H9 (cell line): ENCODE data around the gene USP4. TPM values are rescaled to one million over a fixed set of nuclear protein-coding genes. Genes with fewer than 3 reads are reported as not detected.
"Not testable (repeated sequence)": the region's sequence is repeated elsewhere in the genome, so short reads cannot be mapped to it uniquely, and the experiment has no call there.

ENCODE experiments used
- DNase-seq: peaks from one replicate; pipeline ENCODE4 v3.0.0-alpha.2; 2017
- H2AFZ ChIP-seq: one replicate; pipeline ENCODE4 v1.6.1; 2013; ENCODE audit warnings: mild to moderate bottlenecking, low read length, control low read depth, moderate library complexity
- H2AK5ac ChIP-seq: 2 replicates; pipeline ENCODE4 v1.6.1; 2013; ENCODE audit warnings: low read length, control low read depth, mixed read lengths; ENCODE audit not compliant: insufficient read length
- H2BK120ac ChIP-seq: one replicate; pipeline ENCODE4 v1.6.1; 2013; ENCODE audit warnings: low read depth, mild to moderate bottlenecking, low read length, control low read depth, inconsistent platforms; ENCODE audit not compliant: poor library complexity, severe bottlenecking
- H2BK12ac ChIP-seq: 2 replicates; pipeline ENCODE4 v1.6.1; 2013; ENCODE audit warnings: low read length, control low read depth, mixed read lengths, low read depth; ENCODE audit not compliant: insufficient read length
- H2BK15ac ChIP-seq: 2 replicates; pipeline ENCODE4 v1.6.1; 2013; ENCODE audit warnings: low read depth, low read length, control low read depth
- H2BK20ac ChIP-seq: one replicate; pipeline ENCODE4 v1.6.1; 2013; ENCODE audit warnings: low read depth, mild to moderate bottlenecking, low read length, control low read depth, inconsistent platforms; ENCODE audit not compliant: poor library complexity, severe bottlenecking
- H2BK5ac ChIP-seq: 2 replicates; pipeline ENCODE4 v1.6.1; 2013; ENCODE audit warnings: low read length, control low read depth, mixed read lengths; ENCODE audit not compliant: insufficient read length
- H3K14ac ChIP-seq: 2 replicates; pipeline ENCODE4 v1.6.1; 2013; ENCODE audit warnings: low read length, control low read depth; ENCODE audit not compliant: insufficient read depth
- H3K18ac ChIP-seq: 2 replicates; pipeline ENCODE4 v1.6.1; 2013; ENCODE audit warnings: low read depth, mild to moderate bottlenecking, mixed read lengths, low read length, control low read depth; ENCODE audit not compliant: insufficient read length
- H3K23ac ChIP-seq: 2 replicates; pipeline ENCODE4 v1.6.1; 2013; ENCODE audit warnings: low read length, control low read depth, mixed read lengths, low read depth; ENCODE audit not compliant: insufficient read length
- H3K23me2 ChIP-seq: 2 replicates; pipeline ENCODE4 v1.6.1; 2013; ENCODE audit warnings: low read depth, mild to moderate bottlenecking, mixed read lengths, low read length, control low read depth; ENCODE audit not compliant: insufficient read length, poor library complexity, severe bottlenecking
- H3K27ac ChIP-seq: 2 replicates; pipeline ENCODE4 v1.5.1; 2013; ENCODE audit warnings: low read length, control low read depth, mixed read lengths, low read depth; ENCODE audit not compliant: insufficient read length
- H3K27me3 ChIP-seq: 2 replicates; pipeline ENCODE4 v1.6.1; 2013; ENCODE audit warnings: low read length, control low read depth, inconsistent platforms; ENCODE audit not compliant: insufficient read depth
- H3K4ac ChIP-seq: 2 replicates; pipeline ENCODE4 v1.6.1; 2013; ENCODE audit warnings: low read depth, mild to moderate bottlenecking, control low read depth, inconsistent platforms, low read length, moderate library complexity
- H3K4me1 ChIP-seq: 2 replicates; pipeline ENCODE4 v1.6.1; 2013; ENCODE audit warnings: low read length, control low read depth, inconsistent platforms; ENCODE audit not compliant: insufficient read depth
- H3K4me2 ChIP-seq: 2 replicates; pipeline ENCODE4 v1.6.1; 2013; ENCODE audit warnings: low read length, control low read depth, mixed read lengths; ENCODE audit not compliant: insufficient read length, insufficient read depth
- H3K56ac ChIP-seq: 2 replicates; pipeline ENCODE4 v1.6.1; 2013; ENCODE audit warnings: low read depth, mild to moderate bottlenecking, mixed read lengths, low read length, control low read depth; ENCODE audit not compliant: insufficient read length
- H3K79me1 ChIP-seq: 2 replicates; pipeline ENCODE4 v1.6.1; 2013; ENCODE audit warnings: low read depth, mild to moderate bottlenecking, moderate library complexity, low read length, control low read depth, inconsistent platforms; ENCODE audit not compliant: insufficient read depth, poor library complexity, severe bottlenecking
- H3K79me2 ChIP-seq: 2 replicates; pipeline ENCODE4 v1.6.1; 2013; ENCODE audit warnings: low read length, control low read depth, inconsistent platforms; ENCODE audit not compliant: insufficient read depth
- H3K9ac ChIP-seq: 2 replicates; pipeline ENCODE4 v1.6.1; 2013; ENCODE audit warnings: low read length, control low read depth, mixed read lengths; ENCODE audit not compliant: insufficient read length; ENCODE audit errors: extremely low read depth
- H3K9me3 ChIP-seq: one replicate; pipeline ENCODE4 v1.6.1; 2013; ENCODE audit warnings: low read depth, low read length, inconsistent platforms; ENCODE audit not compliant: control insufficient read depth
- H3T11ph ChIP-seq: one replicate; pipeline ENCODE4 v1.6.1; 2013; ENCODE audit warnings: mild to moderate bottlenecking, low read length, control low read depth, inconsistent platforms
- H4K20me1 ChIP-seq: one replicate; pipeline ENCODE4 v1.6.1; 2013; ENCODE audit not compliant: control insufficient read depth, insufficient read length, insufficient read depth
- H4K5ac ChIP-seq: 2 replicates; pipeline ENCODE4 v1.6.1; 2013; ENCODE audit warnings: low read depth, mild to moderate bottlenecking, mixed read lengths, low read length, control low read depth; ENCODE audit not compliant: insufficient read length
- H4K8ac ChIP-seq: replicated peaks from 2 replicates; pipeline ENCODE4 v1.6.1; 2013; ENCODE audit warnings: low read length, control low read depth, mixed read lengths, low read depth; ENCODE audit not compliant: insufficient read length
- H4K91ac ChIP-seq: 2 replicates; pipeline ENCODE4 v1.6.1; 2013; ENCODE audit warnings: low read depth, mild to moderate bottlenecking, moderate library complexity, mixed read lengths, low read length, control low read depth; ENCODE audit not compliant: insufficient read length
- H3K27ac Mint-ChIP-seq, 3 experiments: 2 replicates in 2 of 3; 3 replicates in 1 of 3; pipeline ENCODE4 v1.8.0; 2020 to 2021; ENCODE audit warnings: mixed read lengths in 3 of 3, mild to moderate bottlenecking in 1 of 3, moderate library complexity in 1 of 3
- H3K27me3 Mint-ChIP-seq: 2 replicates; pipeline ENCODE4 v1.8.0; 2021; ENCODE audit warnings: low read depth, mild to moderate bottlenecking, moderate library complexity, mixed read lengths
- H3K36me3 Mint-ChIP-seq, 3 experiments: 2 replicates in 2 of 3; 3 replicates in 1 of 3; pipeline ENCODE4 v1.8.0; 2020 to 2021; ENCODE audit warnings: low read depth in 3 of 3, mixed read lengths in 3 of 3; ENCODE audit not compliant: insufficient read depth in 1 of 3
- H3K4me1 Mint-ChIP-seq, 2 experiments: 2 replicates each; pipeline ENCODE4 v1.8.0; 2020; ENCODE audit warnings: mixed read lengths in 2 of 2
- H3K4me3 Mint-ChIP-seq, 2 experiments: 2 replicates in 1 of 2; 3 replicates in 1 of 2; pipeline ENCODE4 v1.8.0; 2020 to 2021; ENCODE audit warnings: mild to moderate bottlenecking in 2 of 2, mixed read lengths in 2 of 2, moderate library complexity in 1 of 2
- H3K9me3 Mint-ChIP-seq, 2 experiments: 2 replicates in 1 of 2; 3 replicates in 1 of 2; pipeline ENCODE4 v1.8.0; 2020; ENCODE audit warnings: mild to moderate bottlenecking in 2 of 2, mixed read lengths in 2 of 2, moderate library complexity in 1 of 2
- CTCF ChIP-seq: fragments of 200-600 bp; sonication (generic); conservative IDR thresholded peaks from 3 replicates; pipeline ENCODE4 v1.8.0; 2021; ENCODE audit warnings: antibody characterized with exemption, mild to moderate bottlenecking
- WGBS: extraction: QIAGEN DNeasy Blood & Tissue Kit; methylation state at CpG from one replicate; pipeline ENCODE4 v1.1.7; 2013; ENCODE audit warnings: missing lambda C conversion rate, low lambda C conversion rate, mixed read lengths; ENCODE audit not compliant: insufficient read length; ENCODE audit errors: extremely low coverage; 5-methylcytosine and 5-hydroxymethylcytosine counted together
- total RNA-seq: library from RNA; stranded (reverse); gene quantifications from 2 replicates; pipeline ENCODE4 v1.2.1, GENCODE V29; 2021

The USP4 gene
- total RNA-seq, 1 experiment from 2014 or later = 36.1 TPM

- no peak overlapping the region for H3T11ph ChIP-seq
- no peak overlapping the region for H2BK120ac ChIP-seq
- Mint-ChIP-seq H3K36me3 (peaks cover 8 to 19% (median 12%) of the 10 kb centered on the region in 3 experiments), H3K27ac (no peak overlapping the region), H3K4me3 (no peak overlapping the region), H3K27me3 (peaks cover 11% of the 10 kb centered on the region; the same call in 1 of the 2 replicates), H3K9me3 (peaks cover 54 to 62% of the 10 kb centered on the region in 2 experiments), H3K4me1 (no peaks in the 10 kb centered on the region)
- no peak overlapping the region for H3K9ac ChIP-seq
- no peaks in the 10 kb centered on the region for H3K4me1 ChIP-seq
- H3K23me2 ChIP-seq = no peaks in the 10 kb centered on the region
- DNase-seq = no peak
- no peak overlapping the region for H3K4me2 ChIP-seq
- H2BK20ac ChIP-seq = no peak overlapping the region
- no peak overlapping the region for H3K14ac ChIP-seq
- no peaks in the 10 kb centered on the region for H3K79me2 ChIP-seq
- no peak overlapping the region for H3K27ac ChIP-seq
- H3K4ac ChIP-seq = no peak overlapping the region
- H4K20me1 ChIP-seq = no peaks in the 10 kb centered on the region
- no peak overlapping the region for H2BK5ac ChIP-seq
- H3K18ac ChIP-seq = no peak overlapping the region
- no peak overlapping the region for H2BK15ac ChIP-seq
- H3K79me1 ChIP-seq = no peaks in the 10 kb centered on the region
- H4K91ac ChIP-seq = no peak overlapping the region
- no peak overlapping the region for H3K23ac ChIP-seq
- H3K27me3 ChIP-seq = no peaks in the 10 kb centered on the region
- TF ChIP-seq CTCF = no peak
- H4K5ac ChIP-seq = no peak overlapping the region
- no peak overlapping the region for H2AK5ac ChIP-seq
- H3K9me3 ChIP-seq = peaks cover 22% of the 10 kb centered on the region
- no peak overlapping the region for H2AFZ ChIP-seq
- no peak overlapping the region for H4K8ac ChIP-seq
- no peak overlapping the region for H3K56ac ChIP-seq
- no peak overlapping the region for H2BK12ac ChIP-seq
Observed at GRCh38 chr3:49236226-49236625, 103.6 kb downstream of the USP4 start.

- Mint-ChIP-seq H3K9me3 (peaks cover 62 to 63% of the 10 kb centered on the region in 2 experiments), H3K27me3 (peaks cover 25% of the 10 kb centered on the region), H3K36me3 (peaks cover 3 to 18% (median 10%) of the 10 kb centered on the region in 3 experiments; a peak in 6 of 7 replicates)
- not testable (repeated sequence) for H3K27ac ChIP-seq, H3K23me2 ChIP-seq, H4K5ac ChIP-seq, H2AFZ ChIP-seq, DNase-seq, H3K4me3 Mint-ChIP-seq, H4K20me1 ChIP-seq, H4K91ac ChIP-seq, H3T11ph ChIP-seq, H3K79me2 ChIP-seq, H3K14ac ChIP-seq, H2AK5ac ChIP-seq, H3K4me1 ChIP-seq, H3K27ac Mint-ChIP-seq, H3K18ac ChIP-seq, H3K4me2 ChIP-seq, H2BK5ac ChIP-seq, H3K79me1 ChIP-seq, H3K27me3 ChIP-seq, H2BK15ac ChIP-seq, H2BK20ac ChIP-seq, H2BK12ac ChIP-seq, H4K8ac ChIP-seq, H3K9ac ChIP-seq, H3K56ac ChIP-seq, H3K23ac ChIP-seq, H3K4ac ChIP-seq, H3K4me1 Mint-ChIP-seq, H2BK120ac ChIP-seq
- peaks cover 23% of the 10 kb centered on the region for H3K9me3 ChIP-seq
- WGBS = no CpG with 5 or more reads among the region's 5 CpGs
Observed at GRCh38 chr3:49228817-49229216, 111.0 kb downstream of the USP4 start.
